ENCODE data around the gene MEIOSIN. TPM values are rescaled to one million over a fixed set of nuclear protein-coding genes. Genes with fewer than 3 reads are reported as not detected.
"Not testable (repeated sequence)": the region's sequence is repeated elsewhere in the genome, so short reads cannot be mapped to it uniquely, and the experiment has no call there.

MEIOSIN gene
- polyA plus RNA-seq (2013, experiment 1 of 2): 0.01 TPM
- polyA plus RNA-seq (2013, experiment 2 of 2): 0.03 TPM

GRCh38 chr19:45733160-45733810, at the start of gene MEIOSIN:
Gene MEIOSIN (plus strand): TSS chr19:45733439. CDS start chr19:45735377, 1,938 bp downstream.
- no peak within 1 kb of the TSS for H3K4me3 ChIP-seq (ENCODE audit: low read length in 2 of 2)
- H2BK15ac ChIP-seq (ENCODE audit: low read length): peak within 1 kb of the TSS; percentile 11
- H3K79me1 ChIP-seq (ENCODE audit: low read depth, low read length): no peaks in the 10 kb centered on the region
- H3K4me2 ChIP-seq (ENCODE audit: insufficient read depth, low read length, poor library complexity, severe bottlenecking): no peak within 1 kb of the TSS
- H2AK5ac ChIP-seq (ENCODE audit: low read depth, low read length): peak within 1 kb of the TSS; percentile 86
- H2AFZ ChIP-seq (ENCODE audit: low read length): peak within 1 kb of the TSS; percentile 6
- peaks cover 0 to 7% of the 10 kb centered on the region in 2 donors for H3K4me1 ChIP-seq (ENCODE audit: control insufficient read depth in 2 of 2, insufficient read depth in 1 of 2, low read depth in 1 of 2, low read length in 2 of 2)
- no peak within 1 kb of the TSS for H3K4ac ChIP-seq (ENCODE audit: low read length)
- H3K27ac ChIP-seq (replicated peaks; ENCODE audit: low read length): no peak within 1 kb of the TSS
- DNase-seq (ENCODE audit: low spot score): no peak
- H4K91ac ChIP-seq (ENCODE audit: low read depth, low read length, poor library complexity): no peak within 1 kb of the TSS
- H2BK5ac ChIP-seq (ENCODE audit: low read length): no peak within 1 kb of the TSS
- H3K27me3 ChIP-seq (ENCODE audit: control insufficient read depth in 3 of 3, insufficient read depth in 3 of 3, low read depth in 1 of 3, low read length in 3 of 3): no peaks in the 10 kb centered on the region
- no peak within 1 kb of the TSS for H3K9ac ChIP-seq (ENCODE audit: low read depth, low read length, poor library complexity)
- no peaks in the 10 kb centered on the region for H3K36me3 ChIP-seq (replicated peaks in 1 of 2; ENCODE audit: control insufficient read depth in 2 of 2, insufficient read depth in 2 of 2, low read length in 2 of 2)
- peak within 1 kb of the TSS; percentile 56 for H3K14ac ChIP-seq (ENCODE audit: low read length)
- no peaks in the 10 kb centered on the region for H3K9me3 ChIP-seq (replicated peaks in 1 of 2; ENCODE audit: control insufficient read depth in 2 of 2, insufficient read depth in 1 of 2, low read depth in 1 of 2, low read length in 2 of 2)
- peak within 1 kb of the TSS; percentile 17 for H3K23ac ChIP-seq (ENCODE audit: low read depth, low read length, poor library complexity)
- peak within 1 kb of the TSS; percentile 65 for H4K8ac ChIP-seq (ENCODE audit: low read depth, low read length)
- peak within 1 kb of the TSS; percentile 1 for H2BK120ac ChIP-seq (ENCODE audit: low read depth, low read length)
- peak within 1 kb of the TSS; percentile 71 for H3K18ac ChIP-seq (ENCODE audit: low read length)
- H2BK12ac ChIP-seq (ENCODE audit: low read length): peak within 1 kb of the TSS; percentile 90
- WGBS, 2 donors (ENCODE audit: extremely low coverage in 2 of 2, insufficient read length in 2 of 2, insufficient replicate concordance in 1 of 2): no CpG with 5 or more reads among the region's 59 CpGs

GRCh38 chr19:45685045-45685444, 48.2 kb upstream of the MEIOSIN start:
- WGBS, 2 donors (ENCODE audit: extremely low coverage in 2 of 2, insufficient read length in 2 of 2, insufficient replicate concordance in 1 of 2): no CpG with 5 or more reads among the region's 11 CpGs
- not testable (repeated sequence) for H3K4me2 ChIP-seq (ENCODE audit: insufficient read depth, low read length, poor library complexity, severe bottlenecking); H2AK5ac ChIP-seq (ENCODE audit: low read depth, low read length); H2BK120ac ChIP-seq (ENCODE audit: low read depth, low read length); H3K4ac ChIP-seq (ENCODE audit: low read length); H3K14ac ChIP-seq (ENCODE audit: low read length); H3K9ac ChIP-seq (ENCODE audit: low read depth, low read length, poor library complexity); DNase-seq (ENCODE audit: low spot score); H3K79me1 ChIP-seq (ENCODE audit: low read depth, low read length); H3K23ac ChIP-seq (ENCODE audit: low read depth, low read length, poor library complexity); H3K9me3 ChIP-seq (replicated peaks in 1 of 2; ENCODE audit: control insufficient read depth in 2 of 2, insufficient read depth in 1 of 2, low read depth in 1 of 2, low read length in 2 of 2); H3K27me3 ChIP-seq (ENCODE audit: control insufficient read depth in 3 of 3, insufficient read depth in 3 of 3, low read depth in 1 of 3, low read length in 3 of 3); H3K4me1 ChIP-seq (ENCODE audit: control insufficient read depth in 2 of 2, insufficient read depth in 1 of 2, low read depth in 1 of 2, low read length in 2 of 2); H2BK12ac ChIP-seq (ENCODE audit: low read length); H2BK5ac ChIP-seq (ENCODE audit: low read length); H4K8ac ChIP-seq (ENCODE audit: low read depth, low read length); H3K18ac ChIP-seq (ENCODE audit: low read length); H3K27ac ChIP-seq (replicated peaks; ENCODE audit: low read length); H2AFZ ChIP-seq (ENCODE audit: low read length); H3K4me3 ChIP-seq (ENCODE audit: low read length in 2 of 2); H4K91ac ChIP-seq (ENCODE audit: low read depth, low read length, poor library complexity); H2BK15ac ChIP-seq (ENCODE audit: low read length)
- H3K36me3 ChIP-seq (replicated peaks in 1 of 2; ENCODE audit: control insufficient read depth in 2 of 2, insufficient read depth in 2 of 2, low read length in 2 of 2): peaks cover 39 to 62% of the 10 kb centered on the region in 2 donors

GRCh38 chr19:45687599-45687998, 45.6 kb upstream of the MEIOSIN start:
- Histone ChIP-seq H3K18ac (ENCODE audit: low read length) (no peak overlapping the region), H3K36me3 (replicated peaks in 1 of 2; ENCODE audit: control insufficient read depth in 2 of 2, insufficient read depth in 2 of 2, low read length in 2 of 2) (peaks cover 39 to 62% of the 10 kb centered on the region in 2 donors), H4K91ac (ENCODE audit: low read depth, low read length, poor library complexity) (no peak overlapping the region), H2BK5ac (ENCODE audit: low read length) (no peak overlapping the region), H3K4me3 (ENCODE audit: low read length in 2 of 2) (no peak overlapping the region), H3K79me1 (ENCODE audit: low read depth, low read length) (peaks cover 2% of the 10 kb centered on the region), H3K4ac (ENCODE audit: low read length) (no peak overlapping the region), H4K8ac (ENCODE audit: low read depth, low read length) (no peak overlapping the region), H3K27ac (replicated peaks; ENCODE audit: low read length) (no peak overlapping the region), H3K9ac (ENCODE audit: low read depth, low read length, poor library complexity) (peak overlapping the region; percentile 50), H3K14ac (ENCODE audit: low read length) (no peak overlapping the region), H2BK12ac (ENCODE audit: low read length) (no peak overlapping the region), H2AFZ (ENCODE audit: low read length) (no peak overlapping the region), H2BK15ac (ENCODE audit: low read length) (no peak overlapping the region), H3K9me3 (replicated peaks in 1 of 2; ENCODE audit: control insufficient read depth in 2 of 2, insufficient read depth in 1 of 2, low read depth in 1 of 2, low read length in 2 of 2) (no peaks in the 10 kb centered on the region), H2BK120ac (ENCODE audit: low read depth, low read length) (no peak overlapping the region), H3K4me2 (ENCODE audit: insufficient read depth, low read length, poor library complexity, severe bottlenecking) (no peak overlapping the region), H3K23ac (ENCODE audit: low read depth, low read length, poor library complexity) (no peak overlapping the region), H3K4me1 (ENCODE audit: control insufficient read depth in 2 of 2, insufficient read depth in 1 of 2, low read depth in 1 of 2, low read length in 2 of 2) (peaks cover 0 to 2% of the 10 kb centered on the region in 2 donors), H2AK5ac (ENCODE audit: low read depth, low read length) (no peak overlapping the region), H3K27me3 (ENCODE audit: control insufficient read depth in 3 of 3, insufficient read depth in 3 of 3, low read depth in 1 of 3, low read length in 3 of 3) (no peaks in the 10 kb centered on the region)
- no CpG with 5 or more reads among the region's 9 CpGs for WGBS, 2 donors (ENCODE audit: extremely low coverage in 2 of 2, insufficient read length in 2 of 2, insufficient replicate concordance in 1 of 2)
- DNase-seq (ENCODE audit: low spot score): no peak

GRCh38 chr19:45691516-45692186, 41.6 kb upstream of the MEIOSIN start, which contains the start of gene SNRPD2:
Gene SNRPD2 (minus strand): TSS chr19:45691953. CDS start chr19:45691888, 65 bp downstream.
- peak within 1 kb of the TSS; percentile 89 for H2AFZ ChIP-seq (ENCODE audit: low read length)
- no peak within 1 kb of the TSS for H4K8ac ChIP-seq (ENCODE audit: low read depth, low read length)
- H3K79me1 ChIP-seq (ENCODE audit: low read depth, low read length): peaks cover 5% of the 10 kb centered on the region
- H2BK12ac ChIP-seq (ENCODE audit: low read length): no peak within 1 kb of the TSS
- H3K9ac ChIP-seq (ENCODE audit: low read depth, low read length, poor library complexity): peak within 1 kb of the TSS; percentile 96
- no peak within 1 kb of the TSS for H4K91ac ChIP-seq (ENCODE audit: low read depth, low read length, poor library complexity)
- peak; percentile 96 for DNase-seq (ENCODE audit: low spot score)
- peak within 1 kb of the TSS; percentile 87 for H3K27ac ChIP-seq (replicated peaks; ENCODE audit: low read length)
- WGBS, 2 donors (ENCODE audit: extremely low coverage in 2 of 2, insufficient read length in 2 of 2, insufficient replicate concordance in 1 of 2): no CpG with 5 or more reads among the region's 36 CpGs
- peak within 1 kb of the TSS; percentile 99 for H3K23ac ChIP-seq (ENCODE audit: low read depth, low read length, poor library complexity)
- peak within 1 kb of the TSS; percentile 92 for H3K4me2 ChIP-seq (ENCODE audit: insufficient read depth, low read length, poor library complexity, severe bottlenecking)
- H2BK15ac ChIP-seq (ENCODE audit: low read length): no peak within 1 kb of the TSS
- peak within 1 kb of the TSS; percentile 91 for H3K18ac ChIP-seq (ENCODE audit: low read length)
- H2AK5ac ChIP-seq (ENCODE audit: low read depth, low read length): peak within 1 kb of the TSS; percentile 86
- H3K9me3 ChIP-seq (replicated peaks in 1 of 2; ENCODE audit: control insufficient read depth in 2 of 2, insufficient read depth in 1 of 2, low read depth in 1 of 2, low read length in 2 of 2): no peaks in the 10 kb centered on the region
- no peaks in the 10 kb centered on the region for H3K27me3 ChIP-seq (ENCODE audit: control insufficient read depth in 3 of 3, insufficient read depth in 3 of 3, low read depth in 1 of 3, low read length in 3 of 3)
- H3K36me3 ChIP-seq (replicated peaks in 1 of 2; ENCODE audit: control insufficient read depth in 2 of 2, insufficient read depth in 2 of 2, low read length in 2 of 2): peaks cover 25 to 49% of the 10 kb centered on the region in 2 donors
- H2BK5ac ChIP-seq (ENCODE audit: low read length): peak within 1 kb of the TSS; percentile 88
- H3K4me1 ChIP-seq (ENCODE audit: control insufficient read depth in 2 of 2, insufficient read depth in 1 of 2, low read depth in 1 of 2, low read length in 2 of 2): peaks cover 2 to 3% of the 10 kb centered on the region in 2 donors
- peak within 1 kb of the TSS; percentile 58 to 97 for H3K4me3 ChIP-seq (ENCODE audit: low read length in 2 of 2)
- H3K14ac ChIP-seq (ENCODE audit: low read length): no peak within 1 kb of the TSS
- H2BK120ac ChIP-seq (ENCODE audit: low read depth, low read length): no peak within 1 kb of the TSS
- H3K4ac ChIP-seq (ENCODE audit: low read length): no peak within 1 kb of the TSS
